HG02938 (cell line): ENCODE results near the gene NRG2.

ENCODE experiments used
- ATAC-seq: cut with Tn5 transposase; IDR thresholded peaks from one replicate; pipeline ENCODE4 v1.9.1; 2021; ENCODE audit warnings: mild to moderate bottlenecking, moderate library complexity; ENCODE audit not compliant: unreplicated experiment

The NRG2 gene

GRCh38 chr5:139799359-139799758 is 243.7 kb downstream of the NRG2 start:
- ATAC-seq, result no peak

GRCh38 chr5:139798883-139799282 is 244.2 kb downstream of the NRG2 start:
- ATAC-seq, result no peak

- ATAC-seq, result no peak
Measured at GRCh38 chr5:139797856-139798510, 245.1 kb downstream of the NRG2 start.

- ATAC-seq, result no peak
Measured at GRCh38 chr5:139797335-139797734, 245.8 kb downstream of the NRG2 start.
